Activated CD8-positive, alpha-beta T cell treated with anti-CD3 and anti-CD28 coated beads for 36 hours (primary cell): Measurements from ENCODE around the gene ELANE. TPM values are rescaled to one million over a fixed set of nuclear protein-coding genes. Genes with fewer than 3 reads are reported as not detected.

ENCODE experiments used
- ATAC-seq: fragments of 200-7000 bp; cut with Tn5 transposase; one replicate; pipeline ENCODE4 v1.10.0; 2021; ENCODE audit warnings: mild to moderate bottlenecking, moderate library complexity
- CTCF ChIA-PET: fragments of 350-600 bp; sonication (Branson Sonifier 250); formaldehyde crosslinking; loops from one replicate; lab custom pipeline; 2021; ENCODE audit warnings: antibody characterized with exemption; lab: Charles Lee
- POLR2A ChIA-PET: fragments of 350-600 bp; sonication (Branson Sonifier 250); formaldehyde crosslinking; loops from one replicate; lab custom pipeline; 2021; ENCODE audit warnings: antibody characterized with exemption; lab: Charles Lee
- DNase-seq: peaks from one replicate; pipeline ENCODE4 v3.0.0-alpha.2; 2020
- H3K27ac Mint-ChIP-seq: one replicate; pipeline ENCODE4 v1.8.0; 2021; ENCODE audit warnings: mild to moderate bottlenecking, mixed read lengths
- H3K27me3 Mint-ChIP-seq: one replicate; pipeline ENCODE4 v1.8.0; 2021; ENCODE audit warnings: mixed read lengths
- H3K36me3 Mint-ChIP-seq: one replicate; pipeline ENCODE4 v1.8.0; 2021; ENCODE audit warnings: low read depth, mixed read lengths
- H3K4me1 Mint-ChIP-seq: one replicate; pipeline ENCODE4 v1.8.0; 2021; ENCODE audit warnings: low read depth, mixed read lengths
- H3K4me3 Mint-ChIP-seq: one replicate; pipeline ENCODE4 v1.8.0; 2021; ENCODE audit warnings: mild to moderate bottlenecking, moderate library complexity, mixed read lengths
- H3K9me3 Mint-ChIP-seq: one replicate; pipeline ENCODE4 v1.8.0; 2021; ENCODE audit warnings: mixed read lengths
- intact Hi-C: fragments of 100-400 bp; cut with micrococcal nuclease; formaldehyde crosslinking; loops from one replicate; pipeline ENCODE4 v1.10.0; 2022
- total RNA-seq, 2 experiments: library from RNA; stranded (reverse); gene quantifications; one replicate each; pipeline ENCODE4 v1.2.3, GENCODE V29; 2021
- TF ChIP-seq, protein P1 (sequence below): fragments of 200-600 bp; IDR thresholded peaks from one replicate; pipeline ENCODE4 v1.8.0; 2022; ENCODE audit warnings: antibody characterized with exemption, mild to moderate bottlenecking

The ELANE gene
- total RNA-seq, 2 experiments from 2014 or later, result not detected

GRCh38 chr19:854549-854948 is 2.4 kb downstream of the ELANE start:
- ATAC-seq, result no peak
- Mint-ChIP-seq H3K9me3 (no peaks in the 10 kb centered on the region), H3K27ac (no peak overlapping the region), H3K4me1 (no peaks in the 10 kb centered on the region), H3K27me3 (peaks cover 9% of the 10 kb centered on the region), H3K36me3 (no peaks in the 10 kb centered on the region), H3K4me3 (no peak overlapping the region)
- intact Hi-C loops, result no loop called here
- TF ChIP-seq, protein P1, sequence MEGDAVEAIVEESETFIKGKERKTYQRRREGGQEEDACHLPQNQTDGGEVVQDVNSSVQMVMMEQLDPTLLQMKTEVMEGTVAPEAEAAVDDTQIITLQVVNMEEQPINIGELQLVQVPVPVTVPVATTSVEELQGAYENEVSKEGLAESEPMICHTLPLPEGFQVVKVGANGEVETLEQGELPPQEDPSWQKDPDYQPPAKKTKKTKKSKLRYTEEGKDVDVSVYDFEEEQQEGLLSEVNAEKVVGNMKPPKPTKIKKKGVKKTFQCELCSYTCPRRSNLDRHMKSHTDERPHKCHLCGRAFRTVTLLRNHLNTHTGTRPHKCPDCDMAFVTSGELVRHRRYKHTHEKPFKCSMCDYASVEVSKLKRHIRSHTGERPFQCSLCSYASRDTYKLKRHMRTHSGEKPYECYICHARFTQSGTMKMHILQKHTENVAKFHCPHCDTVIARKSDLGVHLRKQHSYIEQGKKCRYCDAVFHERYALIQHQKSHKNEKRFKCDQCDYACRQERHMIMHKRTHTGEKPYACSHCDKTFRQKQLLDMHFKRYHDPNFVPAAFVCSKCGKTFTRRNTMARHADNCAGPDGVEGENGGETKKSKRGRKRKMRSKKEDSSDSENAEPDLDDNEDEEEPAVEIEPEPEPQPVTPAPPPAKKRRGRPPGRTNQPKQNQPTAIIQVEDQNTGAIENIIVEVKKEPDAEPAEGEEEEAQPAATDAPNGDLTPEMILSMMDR, result no peak
- no peak for DNase-seq
- ChIA-PET CTCF (interaction anchor here (0.9 kb wide), 1 partner anchor 130 kb away, joined by 4 read pairs; the partner anchor contains the start of gene WDR18), POLR2A (interaction anchor here (0.5 to 0.6 kb wide), 3 partner anchors 18 to 72 kb away, joined by 3 to 4 read pairs (median 3); no protein-coding TSS in a partner anchor)

- POLR2A ChIA-PET, result no interaction called here
- no peak overlapping the region for H3K27ac Mint-ChIP-seq
- DNase-seq (no peak), ATAC-seq (no peak)
- intact Hi-C loops, result loop anchor here (5.0 kb wide), 1 partner anchor 127 kb away; the partner anchor contains the start of gene WDR18
- peaks cover 12% of the 10 kb centered on the region for H3K27me3 Mint-ChIP-seq
- no peaks in the 10 kb centered on the region for H3K4me1 Mint-ChIP-seq
- no peaks in the 10 kb centered on the region for H3K36me3 Mint-ChIP-seq
- TF ChIP-seq, protein P1, result no peak
- H3K4me3 Mint-ChIP-seq, result no peak overlapping the region
- H3K9me3 Mint-ChIP-seq, result no peaks in the 10 kb centered on the region
- CTCF ChIA-PET, result interaction anchor here (0.7 kb wide), 1 partner anchor 86 kb away, joined by 3 read pairs; no protein-coding TSS in a partner anchor
Observed at GRCh38 chr19:855142-855541, 3.0 kb downstream of the ELANE start.

- Mint-ChIP-seq H3K36me3 (no peaks in the 10 kb centered on the region), H3K4me1 (no peaks in the 10 kb centered on the region), H3K27ac (no peak overlapping the region), H3K9me3 (no peaks in the 10 kb centered on the region), H3K4me3 (no peak overlapping the region), H3K27me3 (peaks cover 11% of the 10 kb centered on the region)
- no peak for DNase-seq
- intact Hi-C loops, result loop anchor here (5.0 kb wide), 1 partner anchor 127 kb away; the partner anchor contains the start of gene WDR18
- ChIA-PET CTCF (interaction anchor here (0.7 to 1.5 kb wide), 5 partner anchors 11 to 86 kb away, joined by 3 to 6 read pairs (median 3); no protein-coding TSS in a partner anchor), POLR2A (no interaction called here)
- TF ChIP-seq, protein P1, result no peak
- no peak for ATAC-seq
Observed at GRCh38 chr19:855566-856120, 3.5 kb downstream of the ELANE start.

- no peaks in the 10 kb centered on the region for H3K9me3 Mint-ChIP-seq
- no peak for ATAC-seq
- no peak overlapping the region for H3K27ac Mint-ChIP-seq
- no peak overlapping the region for H3K4me3 Mint-ChIP-seq
- CTCF ChIA-PET, result interaction anchor here (0.7 to 1.3 kb wide), 4 partner anchors 9 to 126 kb away, joined by 3 to 4 read pairs (median 4); partner anchors contain the start of gene WDR18
- TF ChIP-seq, protein P1, result no peak
- POLR2A ChIA-PET, result interaction anchor here (0.9 kb wide), 1 partner anchor 35 kb away, joined by 3 read pairs; the partner anchor contains the start of genes MED16 and RNU6-9
- H3K27me3 Mint-ChIP-seq, result peaks cover 14% of the 10 kb centered on the region
- no peak for DNase-seq
- H3K4me1 Mint-ChIP-seq, result peaks cover 9% of the 10 kb centered on the region
- H3K36me3 Mint-ChIP-seq, result no peaks in the 10 kb centered on the region
- intact Hi-C loops, result loop anchor here (5.0 kb wide), 1 partner anchor 124 kb away; the partner anchor contains the start of gene WDR18
Observed at GRCh38 chr19:858284-858683, 6.2 kb downstream of the ELANE start.
